IPS-15b (cell line): Measurements from ENCODE around the gene KCNQ4.

Experiments
- H3K27me3 ChIP-seq: one replicate; pipeline ENCODE4 v1.6.1; 2013; ENCODE audit warnings: low read length; ENCODE audit not compliant: control insufficient read depth, insufficient read depth
- H3K36me3 ChIP-seq: one replicate; pipeline ENCODE4 v1.6.1; 2013; ENCODE audit warnings: low read length; ENCODE audit not compliant: control insufficient read depth, insufficient read depth
- H3K4me1 ChIP-seq: one replicate; pipeline ENCODE4 v1.6.1; 2013; ENCODE audit warnings: mild to moderate bottlenecking, low read length; ENCODE audit not compliant: control insufficient read depth, insufficient read depth
- H3K4me3 ChIP-seq: one replicate; pipeline ENCODE4 v1.5.1; 2013; ENCODE audit warnings: low read depth, low read length
- H3K9ac ChIP-seq: one replicate; pipeline ENCODE4 v1.6.1; 2013; ENCODE audit warnings: low read depth, mild to moderate bottlenecking, low read length
- H3K9me3 ChIP-seq: one replicate; pipeline ENCODE4 v1.6.1; 2013; ENCODE audit warnings: mild to moderate bottlenecking, low read length; ENCODE audit not compliant: control insufficient read depth, insufficient read depth

KCNQ4 gene

DNA sequence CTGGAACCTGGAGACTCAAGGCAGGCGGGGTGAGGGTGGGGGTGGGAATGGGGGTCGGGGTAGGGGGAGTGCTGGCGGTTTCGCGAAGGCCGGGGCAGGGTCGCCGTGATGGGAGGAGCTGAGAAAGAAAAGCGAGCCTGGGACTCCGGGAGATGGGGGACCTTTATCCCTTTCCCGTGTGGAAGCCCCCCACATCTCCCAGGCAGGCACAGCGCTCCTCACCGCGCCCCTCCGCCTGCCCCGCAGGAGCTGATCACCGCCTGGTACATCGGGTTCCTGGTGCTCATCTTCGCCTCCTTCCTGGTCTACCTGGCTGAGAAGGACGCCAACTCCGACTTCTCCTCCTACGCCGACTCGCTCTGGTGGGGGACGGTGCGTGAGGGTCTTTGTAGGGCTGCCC is 35.5 kb downstream of the KCNQ4 start:
- H3K36me3 ChIP-seq: no peaks in the 10 kb centered on the region
- no peak overlapping the region for H3K9ac ChIP-seq
- no peaks in the 10 kb centered on the region for H3K9me3 ChIP-seq
- peaks cover 14% of the 10 kb centered on the region for H3K27me3 ChIP-seq
- peak overlapping the region; percentile 46 for H3K4me3 ChIP-seq
- peaks cover 4% of the 10 kb centered on the region for H3K4me1 ChIP-seq

DNA sequence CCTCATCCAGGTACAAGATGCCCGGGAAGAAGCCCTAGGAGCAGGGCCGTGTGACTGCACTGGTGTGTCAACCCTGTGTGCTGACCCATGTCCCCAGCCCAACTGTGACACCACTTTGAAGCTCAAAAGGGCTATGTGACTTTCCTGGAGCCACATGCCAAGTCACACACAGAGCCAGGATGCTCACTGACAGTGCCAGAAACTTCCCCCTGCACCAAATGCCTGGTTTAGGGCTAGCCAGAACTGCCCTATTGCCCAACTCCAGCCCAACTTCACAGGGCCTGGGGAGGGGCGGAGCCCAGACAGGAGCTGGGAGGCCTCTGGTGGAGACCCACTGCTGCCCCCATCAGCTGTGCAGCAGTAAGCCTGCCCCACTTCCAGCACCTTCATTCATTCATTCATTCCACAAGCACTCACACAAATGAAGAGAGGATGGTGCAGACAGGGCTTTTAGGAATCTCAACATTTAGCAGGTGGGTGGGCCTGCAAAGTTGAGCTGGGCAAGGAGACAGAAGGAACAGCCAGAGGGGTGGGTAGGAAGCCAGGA is 36.7 kb downstream of the KCNQ4 start:
- peaks cover 10% of the 10 kb centered on the region for H3K4me1 ChIP-seq
- no peaks in the 10 kb centered on the region for H3K36me3 ChIP-seq

GRCh38 chr1:40820911-40821693 is 37.5 kb downstream of the KCNQ4 start:
- Histone ChIP-seq H3K27me3 (peaks cover 14% of the 10 kb centered on the region), H3K36me3 (no peaks in the 10 kb centered on the region), H3K9me3 (no peaks in the 10 kb centered on the region), H3K9ac (no peak overlapping the region), H3K4me3 (no peak overlapping the region), H3K4me1 (peaks cover 12% of the 10 kb centered on the region)

More for the DNA sequence above, 36.7 kb downstream of the KCNQ4 start:
- H3K4me3 ChIP-seq: no peak overlapping the region
- H3K9ac ChIP-seq: no peak overlapping the region
- H3K9me3 ChIP-seq: no peaks in the 10 kb centered on the region
- peaks cover 14% of the 10 kb centered on the region for H3K27me3 ChIP-seq

- no peaks in the 10 kb centered on the region for H3K36me3 ChIP-seq
- H3K4me3 ChIP-seq: no peak overlapping the region
- no peak overlapping the region for H3K9ac ChIP-seq
- peaks cover 9% of the 10 kb centered on the region for H3K4me1 ChIP-seq
- H3K27me3 ChIP-seq: peaks cover 1% of the 10 kb centered on the region
- H3K9me3 ChIP-seq: no peaks in the 10 kb centered on the region
These were observed 39.3 kb downstream of the KCNQ4 start for GRCh38 chr1:40822890-40823289.

DNA sequence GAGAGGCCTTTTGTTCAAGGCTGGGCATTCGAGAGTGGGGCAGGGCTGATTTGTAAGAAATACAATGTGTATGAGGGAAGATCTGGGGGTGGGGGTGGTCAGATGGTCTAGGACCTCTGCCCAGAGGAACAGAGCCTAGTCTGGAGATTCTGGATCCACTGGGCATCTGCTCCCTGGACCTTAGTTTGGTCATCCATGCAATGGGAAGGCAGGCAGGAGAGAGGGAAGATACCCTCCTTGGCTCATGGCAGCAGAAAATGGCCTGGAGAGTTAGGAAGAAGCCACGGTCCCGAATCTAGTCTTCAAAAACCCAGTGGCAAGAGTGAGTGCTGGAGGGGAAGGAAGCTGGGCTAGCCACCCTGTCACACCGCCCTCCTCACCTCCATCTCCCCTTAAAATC is 39.8 kb downstream of the KCNQ4 start:
- peaks cover 9% of the 10 kb centered on the region for H3K4me1 ChIP-seq
- no peak overlapping the region for H3K9ac ChIP-seq
- no peak overlapping the region for H3K4me3 ChIP-seq
- H3K9me3 ChIP-seq: no peaks in the 10 kb centered on the region
- H3K36me3 ChIP-seq: no peaks in the 10 kb centered on the region
- no peaks in the 10 kb centered on the region for H3K27me3 ChIP-seq

DNA sequence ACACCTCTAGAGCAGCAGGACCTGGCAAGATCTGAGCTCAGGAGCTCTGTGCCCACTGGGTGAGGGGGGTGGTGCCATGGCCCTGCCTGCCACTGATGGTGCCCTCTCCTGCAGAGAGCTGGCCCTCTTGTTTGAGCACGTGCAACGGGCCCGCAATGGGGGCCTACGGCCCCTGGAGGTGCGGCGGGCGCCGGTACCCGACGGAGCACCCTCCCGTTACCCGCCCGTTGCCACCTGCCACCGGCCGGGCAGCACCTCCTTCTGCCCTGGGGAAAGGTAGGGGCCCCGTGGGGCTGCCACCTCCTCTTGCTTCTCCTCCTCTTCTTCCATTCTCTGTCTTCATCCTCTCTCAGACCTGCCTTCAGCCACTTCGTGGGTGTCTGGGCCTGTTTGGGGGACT is 40.4 kb downstream of the KCNQ4 start:
- Histone ChIP-seq H3K27me3 (no peaks in the 10 kb centered on the region), H3K9me3 (no peaks in the 10 kb centered on the region), H3K4me3 (no peak overlapping the region), H3K36me3 (no peaks in the 10 kb centered on the region), H3K4me1 (peaks cover 9% of the 10 kb centered on the region), H3K9ac (no peak overlapping the region)

- no peaks in the 10 kb centered on the region for H3K9me3 ChIP-seq
- H3K4me1 ChIP-seq: peaks cover 9% of the 10 kb centered on the region
- peak overlapping the region; percentile 37 for H3K9ac ChIP-seq
- H3K4me3 ChIP-seq: peak overlapping the region; percentile 18
- no peaks in the 10 kb centered on the region for H3K36me3 ChIP-seq
- no peaks in the 10 kb centered on the region for H3K27me3 ChIP-seq
These were observed 41.2 kb downstream of the KCNQ4 start for GRCh38 chr1:40824591-40825434.

DNA sequence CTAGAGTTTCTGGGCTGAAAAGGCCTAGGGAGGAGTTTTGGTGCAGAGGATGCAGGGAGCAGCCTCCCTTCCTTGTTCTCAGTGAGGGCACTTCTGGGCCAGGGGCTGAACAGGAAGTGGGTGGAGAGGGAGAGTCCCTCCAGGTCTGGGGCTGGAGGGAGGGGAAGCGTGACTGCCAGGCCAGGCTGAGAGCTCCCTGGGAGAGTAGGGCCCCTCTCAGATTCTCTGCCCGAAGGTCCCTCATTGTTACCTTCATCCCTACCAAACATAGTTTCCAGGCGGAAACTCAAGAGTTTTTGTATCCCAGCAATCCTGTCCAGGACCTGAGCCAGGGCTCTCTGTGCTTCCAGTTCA is 41.8 kb downstream of the KCNQ4 start:
- H3K4me3 ChIP-seq: peak overlapping the region; percentile 18
- no peaks in the 10 kb centered on the region for H3K36me3 ChIP-seq
- H3K9ac ChIP-seq: peak overlapping the region; percentile 37
- no peaks in the 10 kb centered on the region for H3K9me3 ChIP-seq
- H3K27me3 ChIP-seq: no peaks in the 10 kb centered on the region
- H3K4me1 ChIP-seq: peaks cover 7% of the 10 kb centered on the region

DNA sequence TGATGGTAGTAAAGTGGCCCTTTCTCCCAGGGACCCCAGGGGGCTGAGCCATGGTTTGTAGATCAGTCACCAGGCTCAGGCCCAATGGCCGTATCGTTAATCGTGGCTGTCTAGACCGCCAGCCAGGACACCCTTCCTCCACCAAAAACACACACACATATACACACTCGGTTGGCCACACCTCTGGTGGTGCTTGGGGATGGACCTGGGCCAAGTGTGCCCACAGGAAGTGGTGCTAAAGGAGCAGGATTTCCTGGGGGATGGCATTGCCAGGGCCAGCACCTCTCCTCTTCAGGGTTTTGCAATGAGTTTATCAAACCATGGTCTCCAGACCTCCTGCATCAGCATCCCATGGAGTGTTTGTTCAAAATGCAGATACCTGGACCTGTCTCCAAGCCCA is 42.4 kb downstream of the KCNQ4 start:
- Histone ChIP-seq H3K27me3 (no peaks in the 10 kb centered on the region), H3K4me3 (no peak overlapping the region), H3K36me3 (no peaks in the 10 kb centered on the region), H3K4me1 (peaks cover 7% of the 10 kb centered on the region), H3K9ac (peak overlapping the region; percentile 37), H3K9me3 (no peaks in the 10 kb centered on the region)

- H3K36me3 ChIP-seq: no peaks in the 10 kb centered on the region
- no peaks in the 10 kb centered on the region for H3K9me3 ChIP-seq
- no peak overlapping the region for H3K4me3 ChIP-seq
- H3K4me1 ChIP-seq: peaks cover 7% of the 10 kb centered on the region
- H3K9ac ChIP-seq: no peak overlapping the region
- H3K27me3 ChIP-seq: no peaks in the 10 kb centered on the region
These were observed 46.2 kb downstream of the KCNQ4 start for GRCh38 chr1:40829631-40830245.

DNA sequence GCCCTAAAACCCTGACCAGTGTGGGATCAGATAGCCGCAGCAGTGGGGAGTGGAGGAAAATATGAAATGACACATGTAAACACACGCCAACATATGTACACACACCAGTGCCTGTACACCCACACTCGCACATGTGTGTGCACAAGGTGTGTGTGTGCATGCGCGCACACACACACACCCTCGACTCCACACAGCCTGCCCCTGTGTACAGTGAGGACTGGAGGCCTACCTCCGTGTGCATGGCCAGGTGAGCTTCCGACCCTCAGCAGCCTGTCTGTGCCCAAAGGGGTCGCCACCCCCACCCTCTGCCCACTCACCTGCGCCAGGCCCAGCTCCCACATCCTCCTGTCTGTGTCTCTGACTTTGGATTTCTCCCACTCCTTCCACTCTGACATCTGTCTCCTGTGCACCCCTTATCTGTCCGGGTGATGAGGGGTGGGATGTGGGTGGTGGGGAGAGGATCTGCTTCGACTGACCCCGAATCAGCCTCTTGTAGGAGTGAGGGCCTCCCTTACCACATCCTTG is 46.9 kb downstream of the KCNQ4 start:
- Histone ChIP-seq H3K4me3 (no peak overlapping the region), H3K27me3 (no peaks in the 10 kb centered on the region), H3K4me1 (peaks cover 2% of the 10 kb centered on the region), H3K36me3 (no peaks in the 10 kb centered on the region), H3K9me3 (no peaks in the 10 kb centered on the region), H3K9ac (no peak overlapping the region)
